ENCODE measurements around the gene NEFH. TPM values are rescaled to one million over a fixed set of nuclear protein-coding genes. Genes with fewer than 3 reads are reported as not detected.
"Not testable (repeated sequence)": the region's sequence is repeated elsewhere in the genome, so short reads cannot be mapped to it uniquely, and the experiment has no call there.

The NEFH gene
- total and polyA plus RNA-seq, 9 donors: 0.14 to 5.1 (median 3.1) TPM

DNA sequence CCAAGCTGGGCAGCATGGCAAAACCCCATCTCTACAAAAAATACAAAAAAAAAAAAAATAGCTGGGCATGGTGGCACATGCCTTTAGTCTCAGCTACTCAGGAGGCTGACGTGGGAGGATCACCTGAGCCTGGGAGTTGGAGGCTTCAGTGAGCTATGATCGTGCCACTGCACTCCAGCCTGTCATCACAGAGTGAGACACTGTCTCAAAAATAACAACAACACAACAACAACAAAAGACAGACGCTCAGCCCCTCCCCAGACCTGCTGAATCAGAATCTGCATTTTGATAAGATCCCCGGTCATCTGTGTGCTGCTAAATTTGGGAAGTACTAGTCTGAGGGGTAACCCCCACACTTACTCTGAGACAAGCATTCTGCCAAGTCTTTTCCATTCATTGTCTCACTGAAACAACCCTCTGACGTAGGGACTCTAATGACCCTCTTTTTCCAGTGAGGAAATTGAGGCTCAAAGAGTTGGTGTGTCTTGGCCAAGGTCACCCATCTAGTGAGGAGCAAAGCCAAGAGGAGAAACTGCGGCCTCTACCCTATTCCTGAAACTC lies 7.5 kb downstream of the NEFH start:
- no peaks in the 10 kb centered on the region for H3K36me3 ChIP-seq (ENCODE audit: control insufficient read depth, insufficient read depth, low read length)
- DNase-seq: no peak
- WGBS (ENCODE audit: insufficient coverage): 92% methylated on average over 2 of the region's 6 CpGs
- no peaks in the 10 kb centered on the region for H3K9me3 ChIP-seq (replicated peaks; ENCODE audit: control insufficient read depth, low read depth, low read length)
- H3K27me3 ChIP-seq (ENCODE audit: control insufficient read depth, insufficient read depth, low read length): peaks cover 5% of the 10 kb centered on the region
- no peak overlapping the region for H3K27ac ChIP-seq (ENCODE audit: low read length)
- H3K4me3 ChIP-seq (ENCODE audit: low read length): no peak overlapping the region
- no peaks in the 10 kb centered on the region for H3K4me1 ChIP-seq (ENCODE audit: control insufficient read depth, insufficient read depth, low read length)

DNA sequence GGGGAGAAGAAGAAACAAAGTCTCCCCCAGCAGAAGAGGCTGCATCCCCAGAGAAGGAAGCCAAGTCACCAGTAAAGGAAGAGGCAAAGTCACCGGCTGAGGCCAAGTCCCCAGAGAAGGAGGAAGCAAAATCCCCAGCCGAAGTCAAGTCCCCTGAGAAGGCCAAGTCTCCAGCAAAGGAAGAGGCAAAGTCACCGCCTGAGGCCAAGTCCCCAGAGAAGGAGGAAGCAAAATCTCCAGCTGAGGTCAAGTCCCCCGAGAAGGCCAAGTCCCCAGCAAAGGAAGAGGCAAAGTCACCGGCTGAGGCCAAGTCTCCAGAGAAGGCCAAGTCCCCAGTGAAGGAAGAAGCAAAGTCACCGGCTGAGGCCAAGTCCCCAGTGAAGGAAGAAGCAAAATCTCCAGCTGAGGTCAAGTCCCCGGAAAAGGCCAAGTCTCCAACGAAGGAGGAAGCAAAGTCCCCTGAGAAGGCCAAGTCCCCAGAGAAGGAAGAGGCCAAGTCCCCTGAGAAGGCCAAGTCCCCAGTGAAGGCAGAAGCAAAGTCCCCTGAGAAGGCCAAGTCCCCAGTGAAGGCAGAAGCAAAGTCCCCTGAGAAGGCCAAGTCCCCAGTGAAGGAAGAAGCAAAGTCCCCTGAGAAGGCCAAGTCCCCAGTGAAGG lies 9.2 kb downstream of the NEFH start:
- H3K27ac ChIP-seq (ENCODE audit: low read length); H3K36me3 ChIP-seq (ENCODE audit: control insufficient read depth, insufficient read depth, low read length); H3K9me3 ChIP-seq (replicated peaks; ENCODE audit: control insufficient read depth, low read depth, low read length); H3K4me3 ChIP-seq (ENCODE audit: low read length); H3K27me3 ChIP-seq (ENCODE audit: control insufficient read depth, insufficient read depth, low read length); H3K4me1 ChIP-seq (ENCODE audit: control insufficient read depth, insufficient read depth, low read length); DNase-seq: not testable (repeated sequence)
- 79% methylated on average over 7 of the region's 8 CpGs for WGBS (ENCODE audit: insufficient coverage)

- Histone ChIP-seq H3K4me3 (ENCODE audit: low read length) (no peak overlapping the region), H3K9me3 (replicated peaks; ENCODE audit: control insufficient read depth, low read depth, low read length) (peaks cover 6% of the 10 kb centered on the region), H3K27me3 (ENCODE audit: control insufficient read depth, insufficient read depth, low read length) (no peaks in the 10 kb centered on the region), H3K36me3 (ENCODE audit: control insufficient read depth, insufficient read depth, low read length) (no peaks in the 10 kb centered on the region), H3K27ac (ENCODE audit: low read length) (no peak overlapping the region), H3K4me1 (ENCODE audit: control insufficient read depth, insufficient read depth, low read length) (no peaks in the 10 kb centered on the region)
- WGBS (ENCODE audit: insufficient coverage): 98% methylated on average over 4 of the region's 6 CpGs
- DNase-seq: no peak
Observed at GRCh38 chr22:29491012-29491411, 11.0 kb downstream of the NEFH start.

DNA sequence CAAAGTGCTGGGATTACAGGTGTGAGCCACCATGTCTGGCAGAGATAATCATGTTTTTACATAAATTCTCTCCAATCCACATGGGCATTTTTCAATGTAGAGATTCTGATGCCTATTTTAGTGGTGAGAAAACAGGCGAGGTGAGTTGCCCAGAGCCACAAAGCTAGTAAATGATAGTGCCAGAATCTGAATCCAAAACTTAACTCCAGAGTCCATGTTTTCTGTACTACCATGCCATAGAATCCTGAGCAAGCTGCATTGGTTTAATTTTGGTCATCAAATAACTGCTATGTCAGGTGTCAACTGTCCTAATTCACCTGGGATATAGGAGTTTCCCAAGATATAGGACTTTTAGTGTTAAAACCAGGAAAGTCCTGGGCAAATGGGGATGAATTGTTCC lies 13.6 kb downstream of the NEFH start:
- WGBS (ENCODE audit: insufficient coverage): no CpG with 5 or more reads among the region's 1 CpG
- no peak overlapping the region for H3K27ac ChIP-seq (ENCODE audit: low read length)
- H3K4me3 ChIP-seq (ENCODE audit: low read length): no peak overlapping the region
- no peaks in the 10 kb centered on the region for H3K36me3 ChIP-seq (ENCODE audit: control insufficient read depth, insufficient read depth, low read length)
- H3K9me3 ChIP-seq (replicated peaks; ENCODE audit: control insufficient read depth, low read depth, low read length): peaks cover 6% of the 10 kb centered on the region
- no peaks in the 10 kb centered on the region for H3K27me3 ChIP-seq (ENCODE audit: control insufficient read depth, insufficient read depth, low read length)
- no peaks in the 10 kb centered on the region for H3K4me1 ChIP-seq (ENCODE audit: control insufficient read depth, insufficient read depth, low read length)
- no peak for DNase-seq

GRCh38 chr22:29499852-29500251 lies 19.8 kb downstream of the NEFH start:
- H3K27me3 ChIP-seq (ENCODE audit: control insufficient read depth, insufficient read depth, low read length): no peaks in the 10 kb centered on the region
- no peak for DNase-seq
- no peak overlapping the region for H3K27ac ChIP-seq (ENCODE audit: low read length)
- WGBS (ENCODE audit: insufficient coverage): no CpG with 5 or more reads among the region's 8 CpGs
- peaks cover 2% of the 10 kb centered on the region for H3K9me3 ChIP-seq (replicated peaks; ENCODE audit: control insufficient read depth, low read depth, low read length)
- H3K36me3 ChIP-seq (ENCODE audit: control insufficient read depth, insufficient read depth, low read length): no peaks in the 10 kb centered on the region
- H3K4me3 ChIP-seq (ENCODE audit: low read length): no peak overlapping the region
- peaks cover 8% of the 10 kb centered on the region for H3K4me1 ChIP-seq (ENCODE audit: control insufficient read depth, insufficient read depth, low read length)

DNA sequence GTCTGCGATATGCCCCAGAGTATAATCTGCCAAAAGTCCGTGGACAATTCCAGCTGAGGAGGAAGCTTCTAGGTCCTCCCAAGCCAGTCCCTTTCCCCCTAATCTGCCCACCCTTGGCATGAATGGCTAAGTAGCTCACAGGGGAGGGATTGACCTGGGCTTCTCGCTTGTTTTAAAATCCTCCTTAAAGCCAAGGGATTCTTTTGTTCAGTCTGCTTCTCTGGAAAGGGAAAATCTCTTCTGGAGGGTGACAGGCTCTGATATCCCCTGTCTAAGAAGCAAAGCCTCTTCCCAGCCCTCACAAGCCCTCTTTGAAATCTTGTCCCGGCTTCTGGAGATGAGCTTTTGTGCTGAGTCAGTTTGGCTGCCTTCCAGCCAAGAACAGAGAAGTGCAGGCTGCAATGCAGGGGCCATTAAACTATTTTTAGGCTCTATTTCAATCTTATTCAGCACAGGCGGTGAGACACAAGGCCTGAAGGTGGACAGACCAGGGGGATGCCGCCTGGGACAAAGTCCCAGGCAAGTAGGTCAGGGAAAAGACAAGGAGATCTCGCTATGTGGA lies 23.9 kb downstream of the NEFH start:
- Histone ChIP-seq H3K4me1 (ENCODE audit: control insufficient read depth, insufficient read depth, low read length) (peaks cover 8% of the 10 kb centered on the region), H3K9me3 (replicated peaks; ENCODE audit: control insufficient read depth, low read depth, low read length) (no peaks in the 10 kb centered on the region), H3K36me3 (ENCODE audit: control insufficient read depth, insufficient read depth, low read length) (peaks cover 30% of the 10 kb centered on the region), H3K27ac (ENCODE audit: low read length) (no peak overlapping the region), H3K27me3 (ENCODE audit: control insufficient read depth, insufficient read depth, low read length) (no peaks in the 10 kb centered on the region), H3K4me3 (ENCODE audit: low read length) (no peak overlapping the region)
- no CpG with 5 or more reads among the region's 7 CpGs for WGBS (ENCODE audit: insufficient coverage)
- DNase-seq: peak; percentile 86

DNA sequence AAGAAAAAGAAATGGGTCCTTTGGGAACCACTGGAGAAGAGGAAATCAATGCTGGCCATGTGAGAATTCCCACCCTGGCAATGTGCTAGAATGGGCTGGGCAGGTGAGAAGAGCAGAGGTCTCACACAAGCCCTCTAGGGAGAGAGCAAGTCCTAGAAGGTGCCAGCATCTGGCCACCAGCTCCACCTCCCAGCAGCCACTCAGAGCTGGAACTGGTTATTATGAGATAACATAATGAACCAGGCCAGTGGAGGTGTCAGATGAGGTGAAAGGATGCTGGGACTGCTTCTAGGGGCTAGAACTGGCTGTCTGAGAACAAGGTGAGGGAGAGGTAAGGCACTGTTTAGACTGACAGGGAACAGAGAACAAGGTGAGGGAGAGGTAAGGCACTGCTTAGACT lies 29.3 kb downstream of the NEFH start:
- Histone ChIP-seq H3K36me3 (ENCODE audit: control insufficient read depth, insufficient read depth, low read length) (peaks cover 68% of the 10 kb centered on the region), H3K4me3 (ENCODE audit: low read length) (no peak overlapping the region)
- DNase-seq: no peak

GRCh38 chr22:29509815-29510214 lies 29.8 kb downstream of the NEFH start:
- WGBS (ENCODE audit: insufficient coverage): no CpG with 5 or more reads among the region's 1 CpG
- Histone ChIP-seq H3K9me3 (replicated peaks; ENCODE audit: control insufficient read depth, low read depth, low read length) (no peaks in the 10 kb centered on the region), H3K27ac (ENCODE audit: low read length) (no peak overlapping the region), H3K4me1 (ENCODE audit: control insufficient read depth, insufficient read depth, low read length) (no peaks in the 10 kb centered on the region), H3K27me3 (ENCODE audit: control insufficient read depth, insufficient read depth, low read length) (no peaks in the 10 kb centered on the region), H3K4me3 (ENCODE audit: low read length) (no peak overlapping the region), H3K36me3 (ENCODE audit: control insufficient read depth, insufficient read depth, low read length) (peaks cover 68% of the 10 kb centered on the region)
- DNase-seq: no peak

More for the DNA sequence above, 29.3 kb downstream of the NEFH start:
- H3K27me3 ChIP-seq (ENCODE audit: control insufficient read depth, insufficient read depth, low read length): no peaks in the 10 kb centered on the region
- no peak overlapping the region for H3K27ac ChIP-seq (ENCODE audit: low read length)
- no peaks in the 10 kb centered on the region for H3K9me3 ChIP-seq (replicated peaks; ENCODE audit: control insufficient read depth, low read depth, low read length)
- no peaks in the 10 kb centered on the region for H3K4me1 ChIP-seq (ENCODE audit: control insufficient read depth, insufficient read depth, low read length)

DNA sequence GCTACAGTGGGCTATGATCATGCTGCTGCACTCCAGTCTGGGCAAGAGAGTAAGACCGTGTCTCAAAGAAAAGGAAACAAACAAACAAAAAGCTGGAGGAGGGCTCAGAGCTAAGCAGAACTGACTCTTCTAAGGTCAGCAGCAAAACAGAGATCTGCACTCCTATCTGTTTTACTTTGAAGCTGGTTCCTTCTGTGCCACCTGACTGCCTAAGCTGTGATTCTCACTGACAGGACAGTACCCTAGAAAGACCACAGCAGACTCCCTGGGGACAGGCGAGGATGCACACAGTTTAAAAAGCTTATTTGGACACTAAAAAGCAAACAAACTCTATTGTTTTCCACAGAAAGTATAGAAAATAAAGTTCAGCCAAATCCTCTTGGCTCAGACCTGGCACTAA lies 30.5 kb downstream of the NEFH start:
- DNase-seq: no peak
- no peaks in the 10 kb centered on the region for H3K9me3 ChIP-seq (replicated peaks; ENCODE audit: control insufficient read depth, low read depth, low read length)
- H3K36me3 ChIP-seq (ENCODE audit: control insufficient read depth, insufficient read depth, low read length): peaks cover 67% of the 10 kb centered on the region
- no peak overlapping the region for H3K4me3 ChIP-seq (ENCODE audit: low read length)
- H3K27me3 ChIP-seq (ENCODE audit: control insufficient read depth, insufficient read depth, low read length): no peaks in the 10 kb centered on the region
- H3K27ac ChIP-seq (ENCODE audit: low read length): no peak overlapping the region
- H3K4me1 ChIP-seq (ENCODE audit: control insufficient read depth, insufficient read depth, low read length): no peaks in the 10 kb centered on the region
- WGBS (ENCODE audit: insufficient coverage): 57% methylated on average over 1 of the region's 2 CpGs

- H3K4me3 ChIP-seq (ENCODE audit: low read length): no peak overlapping the region
- peaks cover 67% of the 10 kb centered on the region for H3K36me3 ChIP-seq (ENCODE audit: control insufficient read depth, insufficient read depth, low read length)
- DNase-seq: no peak
- H3K9me3 ChIP-seq (replicated peaks; ENCODE audit: control insufficient read depth, low read depth, low read length): no peaks in the 10 kb centered on the region
- H3K27ac ChIP-seq (ENCODE audit: low read length): no peak overlapping the region
- 87% methylated on average over 6 of the region's 8 CpGs for WGBS (ENCODE audit: insufficient coverage)
- H3K4me1 ChIP-seq (ENCODE audit: control insufficient read depth, insufficient read depth, low read length): no peaks in the 10 kb centered on the region
- H3K27me3 ChIP-seq (ENCODE audit: control insufficient read depth, insufficient read depth, low read length): no peaks in the 10 kb centered on the region
Observed at GRCh38 chr22:29511126-29511862, 31.3 kb downstream of the NEFH start.
